Jurkat, Clone E6-1 (cell line): ENCODE results near the gene CPN2.

Experiments used
- DNase-seq: peaks from one replicate; pipeline ENCODE4 v3.0.0-alpha.2; 2011; ENCODE audit warnings: low read depth, low spot score
- H3K4me3 ChIP-seq: 2 replicates; pipeline ENCODE4 v1.5.1; 2011; ENCODE audit warnings: mild to moderate bottlenecking, low read length, control low read depth, moderate library complexity

Gene CPN2

GRCh38 chr3:194364652-194365434, 13.7 kb upstream of the CPN2 start:
- DNase-seq: no peak
- H3K4me3 ChIP-seq: no peak overlapping the region

GRCh38 chr3:194364314-194364651, 13.2 kb upstream of the CPN2 start:
- no peak overlapping the region for H3K4me3 ChIP-seq
- DNase-seq: no peak

GRCh38 chr3:194360568-194360967, 9.4 kb upstream of the CPN2 start:
- H3K4me3 ChIP-seq: no peak overlapping the region
- no peak for DNase-seq

GRCh38 chr3:194357681-194358080, 6.6 kb upstream of the CPN2 start:
- DNase-seq: no peak
- no peak overlapping the region for H3K4me3 ChIP-seq

GRCh38 chr3:194355379-194355778, 4.3 kb upstream of the CPN2 start:
- DNase-seq: no peak
- H3K4me3 ChIP-seq: no peak overlapping the region

- DNase-seq: no peak
- H3K4me3 ChIP-seq: no peak overlapping the region
Measured at GRCh38 chr3:194354315-194354714, 3.2 kb upstream of the CPN2 start.

- no peak for DNase-seq
Measured at GRCh38 chr3:194352667-194353246, 1.6 kb upstream of the CPN2 start.

GRCh38 chr3:194351952-194352536, 916 bp upstream of the CPN2 start:
- no peak for DNase-seq
- no peak overlapping the region for H3K4me3 ChIP-seq

More at GRCh38 chr3:194352667-194353246, 1.6 kb upstream of the CPN2 start:
- H3K4me3 ChIP-seq: no peak overlapping the region

GRCh38 chr3:194350726-194351071, 429 bp downstream of the CPN2 start:
- no peak for DNase-seq

GRCh38 chr3:194348354-194348753, 2.8 kb downstream of the CPN2 start:
- DNase-seq: no peak
- no peak overlapping the region for H3K4me3 ChIP-seq

More at GRCh38 chr3:194350726-194351071, 429 bp downstream of the CPN2 start:
- H3K4me3 ChIP-seq: no peak overlapping the region

- DNase-seq: no peak
- H3K4me3 ChIP-seq: no peak overlapping the region
Measured at GRCh38 chr3:194346621-194347020, 4.5 kb downstream of the CPN2 start.

GRCh38 chr3:194346035-194346434, 5.1 kb downstream of the CPN2 start:
- H3K4me3 ChIP-seq: no peak overlapping the region
- DNase-seq: no peak

- no peak overlapping the region for H3K4me3 ChIP-seq
- no peak for DNase-seq
Measured at GRCh38 chr3:194344012-194344411, 7.1 kb downstream of the CPN2 start.

GRCh38 chr3:194343561-194343893, 7.6 kb downstream of the CPN2 start:
- no peak for DNase-seq
- no peak overlapping the region for H3K4me3 ChIP-seq

GRCh38 chr3:194342861-194343560, 8.1 kb downstream of the CPN2 start:
- no peak overlapping the region for H3K4me3 ChIP-seq
- no peak for DNase-seq

GRCh38 chr3:194340757-194341400, 10.2 kb downstream of the CPN2 start:
- DNase-seq: no peak

GRCh38 chr3:194339840-194340239, 11.3 kb downstream of the CPN2 start:
- no peak overlapping the region for H3K4me3 ChIP-seq
- no peak for DNase-seq

More at GRCh38 chr3:194340757-194341400, 10.2 kb downstream of the CPN2 start:
- no peak overlapping the region for H3K4me3 ChIP-seq

GRCh38 chr3:194339356-194339755, 11.8 kb downstream of the CPN2 start:
- DNase-seq: no peak
- H3K4me3 ChIP-seq: no peak overlapping the region

- no peak overlapping the region for H3K4me3 ChIP-seq
- DNase-seq: no peak
Measured at GRCh38 chr3:194337965-194338753, 13.0 kb downstream of the CPN2 start.
